Neuronal stem cell (in vitro differentiated cells): ENCODE measurements around the gene PPIB.

Experiments used
- DNase-seq: peaks from one replicate; pipeline ENCODE4 v3.0.0-alpha.2; 2013; ENCODE audit warnings: low spot score
- H2AFZ ChIP-seq: one replicate; pipeline ENCODE4 v1.6.1; 2013; ENCODE audit warnings: mild to moderate bottlenecking, low read length, inconsistent platforms
- H2AK5ac ChIP-seq: 2 replicates; pipeline ENCODE4 v1.6.1; 2013; ENCODE audit warnings: low read depth, mild to moderate bottlenecking, inconsistent platforms, low read length, moderate library complexity, mixed read lengths
- H2BK120ac ChIP-seq: 2 replicates; pipeline ENCODE4 v1.6.1; 2013; ENCODE audit warnings: low read depth, mild to moderate bottlenecking, inconsistent platforms, low read length, moderate library complexity, mixed read lengths
- H2BK12ac ChIP-seq: one replicate; pipeline ENCODE4 v1.6.1; 2013; ENCODE audit warnings: low read length, inconsistent platforms
- H2BK15ac ChIP-seq: 2 replicates; pipeline ENCODE4 v1.6.1; 2013; ENCODE audit warnings: mild to moderate bottlenecking, low read length, inconsistent platforms, mixed read lengths
- H2BK5ac ChIP-seq: one replicate; pipeline ENCODE4 v1.6.1; 2013; ENCODE audit warnings: inconsistent platforms, mild to moderate bottlenecking, low read length, moderate library complexity
- H3K14ac ChIP-seq: one replicate; pipeline ENCODE4 v1.6.1; 2013; ENCODE audit warnings: low read length, inconsistent platforms
- H3K18ac ChIP-seq: 2 replicates; pipeline ENCODE4 v1.6.1; 2013; ENCODE audit warnings: low read length, inconsistent platforms
- H3K23ac ChIP-seq: 2 replicates; pipeline ENCODE4 v1.6.1; 2013; ENCODE audit warnings: low read depth, mild to moderate bottlenecking, mixed read lengths, low read length, inconsistent platforms; ENCODE audit not compliant: poor library complexity
- H3K27ac ChIP-seq: replicated peaks from 3 replicates; pipeline ENCODE4 v1.5.1; 2013; ENCODE audit warnings: low read length, inconsistent platforms
- H3K27me3 ChIP-seq, 3 experiments: 2 replicates each; pipeline ENCODE4 v1.6.1; 2013; ENCODE audit warnings: low read length in 3 of 3, mild to moderate bottlenecking in 2 of 3, inconsistent platforms in 1 of 3, low read depth in 1 of 3, mixed read lengths in 1 of 3, moderate library complexity in 1 of 3; ENCODE audit not compliant: control insufficient read depth in 3 of 3, insufficient read depth in 3 of 3
- H3K36me3 ChIP-seq, 2 donors: replicated peaks in 1 of 2; 2 replicates each; pipeline ENCODE4 v1.6.1; 2013; ENCODE audit warnings: low read length in 2 of 2; ENCODE audit not compliant: control insufficient read depth in 2 of 2, insufficient read depth in 2 of 2
- H3K4ac ChIP-seq: 2 replicates; pipeline ENCODE4 v1.6.1; 2013; ENCODE audit warnings: inconsistent platforms, mild to moderate bottlenecking, low read length, moderate library complexity
- H3K4me1 ChIP-seq, 2 donors: 1 replicate in 1 of 2; 2 replicates in 1 of 2; pipeline ENCODE4 v1.6.1; 2013; ENCODE audit warnings: low read length in 2 of 2, low read depth in 1 of 2; ENCODE audit not compliant: control insufficient read depth in 2 of 2, insufficient read depth in 1 of 2
- H3K4me2 ChIP-seq: one replicate; pipeline ENCODE4 v1.6.1; 2013; ENCODE audit warnings: mild to moderate bottlenecking, low read length, inconsistent platforms; ENCODE audit not compliant: insufficient read depth, poor library complexity, severe bottlenecking
- H3K4me3 ChIP-seq, 2 donors: 2 replicates each; pipeline ENCODE4 v1.5.1; 2013; ENCODE audit warnings: low read length in 2 of 2, mild to moderate bottlenecking in 2 of 2, inconsistent platforms in 1 of 2, moderate library complexity in 1 of 2
- H3K79me1 ChIP-seq: one replicate; pipeline ENCODE4 v1.6.1; 2013; ENCODE audit warnings: low read depth, mild to moderate bottlenecking, inconsistent platforms, low read length, moderate library complexity
- H3K9ac ChIP-seq: one replicate; pipeline ENCODE4 v1.6.1; 2013; ENCODE audit warnings: mild to moderate bottlenecking, low read depth, low read length, inconsistent platforms; ENCODE audit not compliant: poor library complexity
- H3K9me3 ChIP-seq, 2 donors: replicated peaks in 1 of 2; 2 replicates each; pipeline versions ENCODE3 to v1.6.1; 2013; ENCODE audit warnings: low read length in 2 of 2, mild to moderate bottlenecking in 2 of 2, inconsistent platforms in 1 of 2, low read depth in 1 of 2, mixed read lengths in 1 of 2, moderate library complexity in 1 of 2; ENCODE audit not compliant: control insufficient read depth in 2 of 2, insufficient read depth in 1 of 2
- H4K8ac ChIP-seq: one replicate; pipeline ENCODE4 v1.6.1; 2013; ENCODE audit warnings: low read depth, mild to moderate bottlenecking, inconsistent platforms, low read length, moderate library complexity
- H4K91ac ChIP-seq: one replicate; pipeline ENCODE4 v1.6.1; 2013; ENCODE audit warnings: low read length, low read depth, mild to moderate bottlenecking, inconsistent platforms; ENCODE audit not compliant: poor library complexity
- WGBS, 2 donors: extraction: QIAGEN DNeasy Blood & Tissue Kit; methylation state at CpG; one replicate each; pipeline ENCODE4 v1.1.7; 2013; ENCODE audit warnings: missing lambda C conversion rate in 2 of 2, mixed read lengths in 1 of 2; ENCODE audit not compliant: insufficient read length in 2 of 2, insufficient replicate concordance in 1 of 2; ENCODE audit errors: extremely low coverage in 2 of 2; 5-methylcytosine and 5-hydroxymethylcytosine counted together

Gene PPIB

GRCh38 chr15:64143276-64143675 is 19.5 kb downstream of the PPIB start:
- no CpG with 5 or more reads among the region's 6 CpGs for WGBS, 2 donors
- no peaks in the 10 kb centered on the region for H3K27me3 ChIP-seq

GRCh38 chr15:64141798-64142512 is 20.9 kb downstream of the PPIB start:
- Histone ChIP-seq H3K4me3 (no peak overlapping the region), H3K9me3 (no peaks in the 10 kb centered on the region), H3K18ac (no peak overlapping the region), H3K27me3 (no peaks in the 10 kb centered on the region), H2AK5ac (no peak overlapping the region), H3K36me3 (peaks cover 18 to 76% of the 10 kb centered on the region in 2 donors), H3K4me1 (peaks cover 0 to 3% of the 10 kb centered on the region in 2 donors), H4K8ac (no peak overlapping the region), H3K23ac (no peak overlapping the region), H3K27ac (no peak overlapping the region), H4K91ac (no peak overlapping the region), H3K4ac (no peak overlapping the region), H3K9ac (no peak overlapping the region), H3K14ac (no peak overlapping the region), H3K4me2 (no peak overlapping the region), H2BK120ac (no peak overlapping the region), H2BK12ac (no peak overlapping the region), H3K79me1 (no peaks in the 10 kb centered on the region), H2AFZ (no peak overlapping the region), H2BK5ac (no peak overlapping the region), H2BK15ac (no peak overlapping the region)
- WGBS, 2 donors, result no CpG with 5 or more reads among the region's 8 CpGs
- DNase-seq, result no peak

More at GRCh38 chr15:64143276-64143675, 19.5 kb downstream of the PPIB start:
- H3K79me1 ChIP-seq, result no peaks in the 10 kb centered on the region
- no peak overlapping the region for H3K4me2 ChIP-seq
- peaks cover 0 to 5% of the 10 kb centered on the region in 2 donors for H3K4me1 ChIP-seq
- peaks cover 12 to 63% of the 10 kb centered on the region in 2 donors for H3K36me3 ChIP-seq
- no peak overlapping the region for H2BK15ac ChIP-seq
- no peak overlapping the region for H2AFZ ChIP-seq
- H2AK5ac ChIP-seq, result no peak overlapping the region
- H3K27ac ChIP-seq, result no peak overlapping the region
- no peaks in the 10 kb centered on the region for H3K9me3 ChIP-seq
- no peak overlapping the region for H3K4me3 ChIP-seq
- no peak overlapping the region for H3K14ac ChIP-seq
- H3K4ac ChIP-seq, result no peak overlapping the region
- H3K18ac ChIP-seq, result no peak overlapping the region
- peak overlapping the region; percentile 17 for H4K8ac ChIP-seq
- no peak overlapping the region for H3K9ac ChIP-seq
- H2BK12ac ChIP-seq, result no peak overlapping the region
- no peak overlapping the region for H4K91ac ChIP-seq
- DNase-seq, result no peak
- H2BK120ac ChIP-seq, result no peak overlapping the region
- H2BK5ac ChIP-seq, result no peak overlapping the region
- peak overlapping the region; percentile 20 for H3K23ac ChIP-seq

DNA sequence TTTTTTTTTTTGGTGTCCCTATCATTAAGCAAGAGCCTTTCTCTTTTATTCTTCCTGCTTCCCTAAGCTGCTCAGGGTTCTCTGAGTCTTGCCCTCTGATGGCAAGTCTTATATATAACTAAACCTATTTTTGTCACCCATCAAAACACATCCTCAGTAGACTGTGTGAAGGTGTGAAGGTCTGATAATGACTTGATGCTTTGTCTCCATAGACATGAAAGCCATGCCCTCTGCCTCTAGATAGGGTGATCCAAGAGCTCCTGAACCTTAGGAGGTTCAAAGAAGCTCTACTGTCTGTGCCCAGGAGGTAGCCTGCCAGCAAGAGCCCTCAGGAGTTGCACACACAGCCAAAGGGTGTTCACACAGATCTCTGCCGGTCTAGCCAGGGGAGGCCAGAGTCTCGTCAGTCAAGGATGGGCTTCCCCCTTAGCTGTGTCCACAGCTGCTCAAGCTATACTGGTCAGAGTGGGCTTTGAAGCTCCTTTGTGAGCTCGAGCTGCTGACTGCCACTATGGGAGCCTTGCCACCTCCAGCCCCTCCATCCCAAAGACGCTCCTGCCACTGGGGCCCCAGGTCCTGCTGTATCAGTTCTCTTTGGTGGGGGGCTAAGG is 24.4 kb downstream of the PPIB start:
- Histone ChIP-seq H3K27ac (no peak overlapping the region), H3K18ac (no peak overlapping the region), H2BK12ac (no peak overlapping the region), H2BK15ac (no peak overlapping the region), H4K8ac (no peak overlapping the region), H3K27me3 (no peaks in the 10 kb centered on the region), H3K36me3 (peaks cover 31 to 79% of the 10 kb centered on the region in 2 donors), H2AK5ac (no peak overlapping the region), H3K14ac (no peak overlapping the region), H2BK5ac (no peak overlapping the region), H3K9ac (no peak overlapping the region), H2BK120ac (no peak overlapping the region), H2AFZ (no peak overlapping the region), H3K4ac (no peak overlapping the region), H3K23ac (no peak overlapping the region), H3K4me1 (no peaks in the 10 kb centered on the region), H3K79me1 (no peaks in the 10 kb centered on the region), H4K91ac (no peak overlapping the region), H3K4me3 (no peak overlapping the region), H3K4me2 (no peak overlapping the region), H3K9me3 (no peaks in the 10 kb centered on the region)
- DNase-seq, result no peak
- no CpG with 5 or more reads among the region's 4 CpGs for WGBS, 2 donors

GRCh38 chr15:64137226-64137833 is 25.5 kb downstream of the PPIB start:
- H2BK120ac ChIP-seq, result no peak overlapping the region
- H3K14ac ChIP-seq, result no peak overlapping the region
- no peaks in the 10 kb centered on the region for H3K4me1 ChIP-seq
- no peak overlapping the region for H4K91ac ChIP-seq
- H3K4ac ChIP-seq, result no peak overlapping the region
- H2BK15ac ChIP-seq, result no peak overlapping the region
- no peaks in the 10 kb centered on the region for H3K9me3 ChIP-seq
- H3K4me3 ChIP-seq, result no peak overlapping the region
- no peaks in the 10 kb centered on the region for H3K27me3 ChIP-seq
- no peaks in the 10 kb centered on the region for H3K79me1 ChIP-seq
- H3K27ac ChIP-seq, result no peak overlapping the region
- WGBS, 2 donors, result no CpG with 5 or more reads among the region's 8 CpGs
- no peak overlapping the region for H3K23ac ChIP-seq
- H3K4me2 ChIP-seq, result no peak overlapping the region
- H2BK5ac ChIP-seq, result no peak overlapping the region
- no peak overlapping the region for H4K8ac ChIP-seq
- no peak for DNase-seq
- no peak overlapping the region for H2AK5ac ChIP-seq
- H2BK12ac ChIP-seq, result no peak overlapping the region
- no peak overlapping the region for H2AFZ ChIP-seq
- no peak overlapping the region for H3K9ac ChIP-seq
- peaks cover 38 to 78% of the 10 kb centered on the region in 2 donors for H3K36me3 ChIP-seq
- no peak overlapping the region for H3K18ac ChIP-seq
